ACC112 (cell line): ENCODE results near the gene PRRT2.
"Not testable (repeated sequence)": the region's sequence is repeated elsewhere in the genome, so short reads cannot be mapped to it uniquely, and the experiment has no call there.

Experiments used
- H2AFZ ChIP-seq: fragments of 200-600 bp; sonication (generic); one replicate; pipeline ENCODE4 v1.6.0; 2017; ENCODE audit warnings: antibody characterized with exemption, low read length; ENCODE audit not compliant: unreplicated experiment
- H3K27ac ChIP-seq: fragments of 200-600 bp; sonication (generic); 2 replicates; pipeline ENCODE4 v1.5.1; 2014; ENCODE audit warnings: low read depth, mild to moderate bottlenecking, antibody characterized with exemption, low read length, moderate library complexity
- H3K27me3 ChIP-seq: fragments of 200-600 bp; sonication (generic); 2 replicates; pipeline ENCODE4 v1.6.1; 2014; ENCODE audit warnings: mild to moderate bottlenecking, antibody characterized with exemption, low read length, moderate library complexity, mixed read lengths; ENCODE audit not compliant: insufficient read depth
- H3K36me3 ChIP-seq: fragments of 200-600 bp; sonication (generic); 2 replicates; pipeline ENCODE4 v1.6.1; 2016; ENCODE audit warnings: mild to moderate bottlenecking, antibody characterized with exemption, low read length, moderate library complexity, mixed read lengths; ENCODE audit not compliant: insufficient read depth
- H3K4me1 ChIP-seq: fragments of 200-600 bp; sonication (generic); one replicate; pipeline ENCODE4 v1.6.1; 2016; ENCODE audit warnings: low read length, mixed read lengths; ENCODE audit not compliant: insufficient read depth, unreplicated experiment, control insufficient read depth
- H3K4me3 ChIP-seq: fragments of 200-600 bp; sonication (generic); 2 replicates; pipeline ENCODE4 v1.5.1; 2014; ENCODE audit warnings: mild to moderate bottlenecking, low read depth, low read length
- H3K79me2 ChIP-seq: fragments of 200-600 bp; sonication (generic); one replicate; pipeline ENCODE4 v1.6.0; 2016; ENCODE audit warnings: low read length; ENCODE audit not compliant: control insufficient read depth, unreplicated experiment, insufficient read depth

The PRRT2 gene

DNA sequence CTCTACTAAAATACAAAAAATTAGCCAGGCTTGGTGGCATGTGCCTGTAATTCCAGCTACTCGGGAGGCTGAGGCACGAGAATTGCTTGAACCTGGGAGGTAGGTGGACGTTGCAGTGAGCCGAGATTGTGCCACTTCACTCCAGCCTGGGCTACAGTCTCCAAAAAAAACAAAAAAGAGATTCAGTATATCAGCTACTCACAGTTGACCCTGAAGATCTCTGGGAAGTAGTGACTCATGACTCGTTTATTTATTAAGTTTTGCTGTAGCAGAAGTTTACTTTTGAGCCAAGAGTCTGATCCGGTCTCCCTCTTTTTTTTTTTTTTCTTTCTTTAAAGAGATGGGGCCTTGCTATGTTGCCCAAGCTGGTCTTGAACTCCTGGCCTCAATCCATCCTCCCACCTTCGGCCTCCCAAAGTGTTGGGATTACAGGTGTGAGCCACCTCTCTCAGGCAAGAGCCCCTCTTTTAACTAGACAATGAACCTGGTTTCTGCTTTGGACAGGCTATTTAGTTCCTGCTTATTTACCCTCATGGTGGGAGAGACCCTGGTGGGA is 12.7 kb downstream of the PRRT2 start:
- peaks cover 56% of the 10 kb centered on the region for H3K4me1 ChIP-seq
- H3K79me2 ChIP-seq = peaks cover 85% of the 10 kb centered on the region

GRCh38 chr16:29825145-29826044 is 13.4 kb downstream of the PRRT2 start:
- H3K79me2 ChIP-seq = peaks cover 84% of the 10 kb centered on the region

More for the DNA sequence above, 12.7 kb downstream of the PRRT2 start:
- Histone ChIP-seq H3K27ac (peak overlapping the region; percentile 74), H3K4me3 (peak overlapping the region; percentile 54), H3K36me3 (no peaks in the 10 kb centered on the region), H3K27me3 (no peaks in the 10 kb centered on the region), H2AFZ (no peak overlapping the region)

GRCh38 chr16:29826342-29826695 is 14.3 kb downstream of the PRRT2 start:
- Histone ChIP-seq H3K4me3 (peak overlapping the region; percentile 54), H3K27me3 (no peaks in the 10 kb centered on the region), H2AFZ (no peak overlapping the region), H3K4me1 (peaks cover 53% of the 10 kb centered on the region), H3K36me3 (no peaks in the 10 kb centered on the region), H3K79me2 (peaks cover 81% of the 10 kb centered on the region), H3K27ac (peak overlapping the region; percentile 74)

More at GRCh38 chr16:29825145-29826044, 13.4 kb downstream of the PRRT2 start:
- no peaks in the 10 kb centered on the region for H3K36me3 ChIP-seq
- H3K27me3 ChIP-seq = no peaks in the 10 kb centered on the region
- peak overlapping the region; percentile 54 for H3K4me3 ChIP-seq
- peaks cover 55% of the 10 kb centered on the region for H3K4me1 ChIP-seq
- H2AFZ ChIP-seq = no peak overlapping the region
- H3K27ac ChIP-seq = peak overlapping the region; percentile 74

GRCh38 chr16:29830774-29831173 is 18.8 kb downstream of the PRRT2 start:
- peaks cover 14% of the 10 kb centered on the region for H3K4me1 ChIP-seq
- H2AFZ ChIP-seq = no peak overlapping the region
- peaks cover 48% of the 10 kb centered on the region for H3K79me2 ChIP-seq
- no peak overlapping the region for H3K27ac ChIP-seq
- H3K36me3 ChIP-seq = peaks cover 11% of the 10 kb centered on the region; the same call in 1 of the 2 replicates
- H3K27me3 ChIP-seq = no peaks in the 10 kb centered on the region
- no peak overlapping the region for H3K4me3 ChIP-seq

DNA sequence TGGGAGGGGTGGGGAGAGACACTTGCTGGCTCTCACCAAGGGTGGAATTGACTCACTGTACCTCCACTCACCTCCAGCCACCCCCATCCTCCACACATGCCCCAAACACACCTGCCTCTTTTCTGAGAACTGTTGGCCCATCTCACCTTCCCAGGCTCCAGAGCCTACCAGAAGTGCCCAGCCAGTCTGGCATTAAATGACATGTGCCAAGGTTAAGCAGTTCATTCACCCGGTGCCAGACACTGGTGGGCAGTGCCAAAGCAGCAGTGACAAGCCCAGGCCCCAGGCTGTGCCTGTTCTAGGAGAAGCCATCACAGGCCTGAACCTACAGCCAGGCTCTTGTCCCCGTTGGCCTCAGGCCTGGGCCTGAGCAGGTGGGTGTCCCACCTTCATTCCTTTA is 19.5 kb downstream of the PRRT2 start:
- H3K27ac ChIP-seq = no peak overlapping the region
- no peaks in the 10 kb centered on the region for H3K27me3 ChIP-seq
- peaks cover 9% of the 10 kb centered on the region for H3K4me1 ChIP-seq
- no peak overlapping the region for H2AFZ ChIP-seq
- peaks cover 42% of the 10 kb centered on the region for H3K79me2 ChIP-seq
- H3K4me3 ChIP-seq = no peak overlapping the region
- peaks cover 12% of the 10 kb centered on the region for H3K36me3 ChIP-seq

GRCh38 chr16:29833219-29833618 is 21.2 kb downstream of the PRRT2 start:
- not testable (repeated sequence) for H2AFZ ChIP-seq, H3K27ac ChIP-seq, H3K4me3 ChIP-seq, H3K27me3 ChIP-seq, H3K4me1 ChIP-seq
- H3K79me2 ChIP-seq = peaks cover 26% of the 10 kb centered on the region
- H3K36me3 ChIP-seq = peaks cover 20% of the 10 kb centered on the region

- Histone ChIP-seq H3K36me3 (peaks cover 24% of the 10 kb centered on the region), H3K79me2 (peaks cover 18% of the 10 kb centered on the region), H2AFZ (no peak overlapping the region), H3K27me3 (no peaks in the 10 kb centered on the region), H3K4me1 (no peaks in the 10 kb centered on the region), H3K4me3 (no peak overlapping the region), H3K27ac (no peak overlapping the region)
Measured at GRCh38 chr16:29834079-29834478, 22.1 kb downstream of the PRRT2 start.

DNA sequence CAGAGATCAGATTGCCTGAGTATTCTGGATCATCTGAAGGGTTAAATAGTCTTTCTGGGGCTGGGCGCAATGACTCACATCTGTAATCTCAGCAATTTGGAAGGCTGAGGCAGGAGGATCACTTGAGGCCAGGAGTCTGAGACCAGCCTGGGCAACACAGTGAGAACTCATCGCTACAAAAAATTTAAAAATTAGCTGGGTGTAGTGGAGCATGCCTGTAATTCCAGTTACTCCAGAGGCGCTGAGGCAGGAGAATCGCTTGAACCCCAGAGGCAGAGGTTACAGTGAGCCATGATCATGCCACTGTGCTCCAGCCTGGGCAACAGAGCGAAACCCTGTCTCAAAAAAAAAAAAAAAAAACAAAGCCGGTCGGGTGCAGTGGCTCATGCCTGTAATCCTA is 23.9 kb downstream of the PRRT2 start:
- Histone ChIP-seq H3K4me1 (no peaks in the 10 kb centered on the region), H3K27ac (no peak overlapping the region), H3K36me3 (peaks cover 33% of the 10 kb centered on the region), H3K79me2 (peaks cover under 1% of the 10 kb centered on the region), H3K27me3 (no peaks in the 10 kb centered on the region), H2AFZ (no peak overlapping the region), H3K4me3 (no peak overlapping the region)

GRCh38 chr16:29836623-29837022 is 24.6 kb downstream of the PRRT2 start:
- Histone ChIP-seq H3K36me3 (peaks cover 33% of the 10 kb centered on the region), H2AFZ (no peak overlapping the region), H3K27me3 (no peaks in the 10 kb centered on the region), H3K79me2 (no peaks in the 10 kb centered on the region), H3K27ac (no peak overlapping the region), H3K4me1 (no peaks in the 10 kb centered on the region), H3K4me3 (no peak overlapping the region)

DNA sequence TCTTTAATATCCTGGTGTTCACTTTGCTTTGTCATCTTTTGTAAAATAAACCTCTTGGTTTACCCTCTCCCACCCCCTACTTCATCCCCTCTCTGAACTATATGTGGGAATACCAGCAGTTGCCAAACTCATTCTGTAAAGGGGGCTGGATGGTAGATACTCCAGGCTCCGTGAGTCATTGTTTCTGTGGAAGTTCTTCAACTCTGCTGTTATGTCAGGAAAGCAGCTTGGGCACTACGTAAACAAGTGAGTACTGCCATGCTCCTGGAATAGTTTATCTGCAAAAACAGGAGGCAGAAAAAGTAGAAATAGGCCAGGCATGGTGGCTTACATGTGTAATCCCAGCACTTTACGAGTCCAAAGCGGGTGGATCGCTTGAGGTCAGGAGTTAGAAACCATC is 25.8 kb downstream of the PRRT2 start:
- Histone ChIP-seq H3K36me3 (peaks cover 33% of the 10 kb centered on the region), H3K79me2 (no peaks in the 10 kb centered on the region), H3K27ac (no peak overlapping the region), H3K27me3 (no peaks in the 10 kb centered on the region), H3K4me1 (no peaks in the 10 kb centered on the region), H3K4me3 (no peak overlapping the region), H2AFZ (no peak overlapping the region)

DNA sequence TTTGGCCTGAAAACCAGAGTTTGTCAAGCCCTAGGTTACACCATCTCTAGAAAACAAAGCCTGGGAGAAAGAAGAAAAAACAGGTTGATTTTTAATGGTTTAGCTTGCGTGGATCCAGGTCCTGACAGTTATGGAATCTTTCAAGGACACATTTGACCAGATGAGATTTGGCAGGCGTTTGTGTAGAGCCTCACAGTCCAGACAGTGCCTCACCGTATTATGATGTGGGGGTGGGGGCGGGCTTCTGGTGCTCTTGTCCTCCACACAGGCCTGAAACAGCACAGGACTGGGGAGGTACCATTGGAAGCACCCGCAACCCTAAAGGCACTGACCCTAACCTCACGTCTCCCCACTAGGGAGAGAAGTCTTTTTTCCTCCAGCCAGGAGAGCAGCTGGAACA is 27.8 kb downstream of the PRRT2 start:
- no peak overlapping the region for H3K4me3 ChIP-seq
- H3K27me3 ChIP-seq = no peaks in the 10 kb centered on the region
- H3K4me1 ChIP-seq = no peaks in the 10 kb centered on the region
- no peak overlapping the region for H3K27ac ChIP-seq
- no peak overlapping the region for H2AFZ ChIP-seq
- no peaks in the 10 kb centered on the region for H3K79me2 ChIP-seq
- peaks cover 24% of the 10 kb centered on the region for H3K36me3 ChIP-seq
